Measurements from ENCODE around the gene TSTD1.

DNA sequence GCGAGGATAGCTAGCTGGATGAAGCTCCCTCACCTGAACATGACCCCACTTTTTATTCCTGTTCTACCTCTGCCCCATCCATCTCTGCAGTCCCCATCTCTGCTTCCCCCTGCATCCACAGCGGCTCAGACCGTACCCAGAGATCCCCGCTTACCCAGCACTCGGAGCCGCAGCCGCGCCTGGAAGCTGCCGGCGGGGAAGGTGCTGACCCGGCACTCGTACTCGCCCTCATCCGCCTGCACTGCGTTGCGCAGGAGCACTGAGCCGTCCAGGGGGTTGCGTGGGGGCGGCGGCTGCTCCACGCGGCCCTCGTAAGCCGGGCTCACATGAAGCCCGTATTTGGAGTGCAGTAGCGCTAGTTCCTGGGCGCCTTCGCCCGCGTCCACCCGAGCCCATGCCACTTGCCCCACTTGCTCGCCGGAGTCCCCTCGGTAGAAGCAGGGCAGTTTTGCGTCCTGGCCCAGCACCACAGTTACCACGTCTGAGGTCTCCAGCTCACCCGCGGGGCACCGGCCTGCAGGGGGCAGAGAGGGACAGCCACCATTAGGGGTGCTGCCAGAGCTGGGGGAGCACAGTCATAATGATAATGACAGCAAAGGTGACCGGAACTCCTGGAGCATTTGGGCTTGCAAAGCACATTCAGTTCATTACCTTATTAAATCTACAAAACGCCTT is 40.8 kb upstream of the TSTD1 start:
- TF ChIP-seq POLR2AphosphoS5 (IDR thresholded peaks at IDR 0.05; ENCODE audit: low read depth, low read length) (no peak), SIN3A (IDR thresholded peaks at IDR 0.05; ENCODE audit: borderline replicate concordance, insufficient read depth, low read length) (no peak), TAF1 (IDR thresholded peaks at IDR 0.05; ENCODE audit: borderline replicate concordance, insufficient read depth, low read length) (no peak), FOXP2 (optimal IDR thresholded peaks at IDR 0.05; ENCODE audit: borderline replicate concordance, extremely low read depth, extremely low read length, insufficient read depth) (no peak)
- TF ChIP-seq, protein P1, sequence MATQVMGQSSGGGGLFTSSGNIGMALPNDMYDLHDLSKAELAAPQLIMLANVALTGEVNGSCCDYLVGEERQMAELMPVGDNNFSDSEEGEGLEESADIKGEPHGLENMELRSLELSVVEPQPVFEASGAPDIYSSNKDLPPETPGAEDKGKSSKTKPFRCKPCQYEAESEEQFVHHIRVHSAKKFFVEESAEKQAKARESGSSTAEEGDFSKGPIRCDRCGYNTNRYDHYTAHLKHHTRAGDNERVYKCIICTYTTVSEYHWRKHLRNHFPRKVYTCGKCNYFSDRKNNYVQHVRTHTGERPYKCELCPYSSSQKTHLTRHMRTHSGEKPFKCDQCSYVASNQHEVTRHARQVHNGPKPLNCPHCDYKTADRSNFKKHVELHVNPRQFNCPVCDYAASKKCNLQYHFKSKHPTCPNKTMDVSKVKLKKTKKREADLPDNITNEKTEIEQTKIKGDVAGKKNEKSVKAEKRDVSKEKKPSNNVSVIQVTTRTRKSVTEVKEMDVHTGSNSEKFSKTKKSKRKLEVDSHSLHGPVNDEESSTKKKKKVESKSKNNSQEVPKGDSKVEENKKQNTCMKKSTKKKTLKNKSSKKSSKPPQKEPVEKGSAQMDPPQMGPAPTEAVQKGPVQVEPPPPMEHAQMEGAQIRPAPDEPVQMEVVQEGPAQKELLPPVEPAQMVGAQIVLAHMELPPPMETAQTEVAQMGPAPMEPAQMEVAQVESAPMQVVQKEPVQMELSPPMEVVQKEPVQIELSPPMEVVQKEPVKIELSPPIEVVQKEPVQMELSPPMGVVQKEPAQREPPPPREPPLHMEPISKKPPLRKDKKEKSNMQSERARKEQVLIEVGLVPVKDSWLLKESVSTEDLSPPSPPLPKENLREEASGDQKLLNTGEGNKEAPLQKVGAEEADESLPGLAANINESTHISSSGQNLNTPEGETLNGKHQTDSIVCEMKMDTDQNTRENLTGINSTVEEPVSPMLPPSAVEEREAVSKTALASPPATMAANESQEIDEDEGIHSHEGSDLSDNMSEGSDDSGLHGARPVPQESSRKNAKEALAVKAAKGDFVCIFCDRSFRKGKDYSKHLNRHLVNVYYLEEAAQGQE (IDR thresholded peaks at IDR 0.05; ENCODE audit: insufficient read depth in 1 of 2, low read depth in 2 of 2, low read length in 2 of 2), result no peak

Measured in PFSK-1 (cell line).